PC-3 (cell line): ENCODE measurements around the gene IL1RAPL1. TPM values are rescaled to one million over a fixed set of nuclear protein-coding genes. Genes with fewer than 3 reads are reported as not detected.
A peak's percentile ranks its signal among the peaks of the same experiment; 100 is the strongest.

Experiments used
- ATAC-seq: fragments of 200-7000 bp; cut with Tn5 transposase; 2 replicates; pipeline ENCODE4 v1.9.1; 2020; ENCODE audit warnings: mild to moderate bottlenecking, moderate library complexity
- BruUV-seq: library from RNA; stranded (reverse); fragments of 400-500 nt; replicated peaks from 2 replicates; lab custom pipeline; 2021; lab: Mats Ljungman, UMichigan
- CTCF ChIA-PET: fragments of 300-600 bp; sonication (Branson Sonifier 250); formaldehyde crosslinking; loops from one replicate; lab custom pipeline; 2022; ENCODE audit warnings: antibody characterized with exemption; lab: Charles Lee
- POLR2A ChIA-PET: fragments of 300-600 bp; sonication (Branson Sonifier 250); formaldehyde crosslinking; loops from one replicate; lab custom pipeline; 2022; ENCODE audit warnings: antibody characterized with exemption; ENCODE audit not compliant: unreplicated experiment; lab: Charles Lee
- DNase-seq: peaks from one replicate; pipeline ENCODE4 v3.0.0-alpha.2; 2015
- H2AFZ ChIP-seq: fragments of 300-600 bp; sonication (generic); 2 replicates; pipeline ENCODE4 v1.6.0; 2016; ENCODE audit warnings: antibody characterized with exemption, low read length
- H3F3A ChIP-seq: fragments of 300-600 bp; sonication (generic); one replicate; pipeline ENCODE4 v1.6.0; 2017; ENCODE audit warnings: antibody characterized with exemption, low read length, control low read depth, mild to moderate bottlenecking; ENCODE audit not compliant: unreplicated experiment
- H3K27ac ChIP-seq: fragments of 300-600 bp; sonication (generic); 2 replicates; pipeline ENCODE4 v1.5.1; 2016; ENCODE audit warnings: mild to moderate bottlenecking, low read length
- H3K27me3 ChIP-seq: fragments of 300-600 bp; sonication (generic); 2 replicates; pipeline ENCODE4 v1.6.1; 2016; ENCODE audit warnings: low read length, mixed read lengths
- H3K36me3 ChIP-seq: fragments of 300-600 bp; sonication (generic); 2 replicates; pipeline ENCODE4 v1.6.1; 2016; ENCODE audit warnings: low read depth, mixed run types, low read length, mixed read lengths
- H3K4me1 ChIP-seq: fragments of 300-600 bp; sonication (generic); 2 replicates; pipeline ENCODE4 v1.5.1; 2016; ENCODE audit warnings: low read length; ENCODE audit not compliant: insufficient read depth
- H3K4me2 ChIP-seq: fragments of 300-600 bp; sonication (generic); 2 replicates; pipeline ENCODE4 v1.6.0; 2016; ENCODE audit warnings: low read length
- H3K4me3 ChIP-seq: fragments of 300-600 bp; sonication (generic); 2 replicates; pipeline ENCODE4 v1.5.1; 2016; ENCODE audit warnings: mild to moderate bottlenecking, low read length, mixed read lengths
- H3K79me2 ChIP-seq: fragments of 300-600 bp; sonication (generic); 2 replicates; pipeline ENCODE4 v1.6.1; 2017; ENCODE audit warnings: low read length, mixed read lengths
- H3K9ac ChIP-seq: fragments of 300-600 bp; sonication (generic); 2 replicates; pipeline ENCODE4 v1.6.0; 2016; ENCODE audit warnings: mild to moderate bottlenecking, low read length
- H3K9me2 ChIP-seq: fragments of 300-600 bp; sonication (generic); replicated peaks from 2 replicates; pipeline ENCODE4 v1.6.1; 2016; ENCODE audit warnings: mixed run types, low read length, mixed read lengths
- H3K9me3 ChIP-seq: fragments of 300-600 bp; sonication (generic); 2 replicates; pipeline ENCODE4 v1.6.1; 2016; ENCODE audit warnings: low read length, mixed read lengths
- H4K20me1 ChIP-seq: fragments of 300-600 bp; sonication (generic); 2 replicates; pipeline ENCODE4 v1.6.1; 2016; ENCODE audit warnings: low read length, mixed read lengths
- CTCF ChIP-seq: fragments of 300-600 bp; sonication (generic); conservative IDR thresholded peaks from 2 replicates; pipeline ENCODE4 v1.5.1; 2017; ENCODE audit warnings: antibody characterized with exemption, low read depth, mild to moderate bottlenecking, low read length
- EZH2 ChIP-seq: fragments of 300-600 bp; sonication (generic); IDR thresholded peaks from one replicate; pipeline ENCODE4 v1.6.1; 2017; ENCODE audit warnings: antibody characterized with exemption, mild to moderate bottlenecking, low read length; ENCODE audit not compliant: unreplicated experiment
- EZH2phosphoT487 ChIP-seq: fragments of 300-600 bp; sonication (generic); IDR thresholded peaks from 2 replicates; pipeline ENCODE4 v1.6.1; 2018; ENCODE audit warnings: mild to moderate bottlenecking, antibody characterized with exemption, low read length, borderline replicate concordance
- intact Hi-C: fragments of 100-400 bp; cut with micrococcal nuclease; formaldehyde crosslinking; loops from 2 replicates; pipeline ENCODE4 v1.9.0; 2023
- total RNA-seq: library from RNA; depleted of rRNA; stranded (reverse); fragments of >200 nt; gene quantifications from 2 replicates; pipeline ENCODE4 v1.2.3, GENCODE V29; 2014

IL1RAPL1 gene
- total RNA-seq, 1 experiment from 2014 or later = 0.44 TPM

DNA sequence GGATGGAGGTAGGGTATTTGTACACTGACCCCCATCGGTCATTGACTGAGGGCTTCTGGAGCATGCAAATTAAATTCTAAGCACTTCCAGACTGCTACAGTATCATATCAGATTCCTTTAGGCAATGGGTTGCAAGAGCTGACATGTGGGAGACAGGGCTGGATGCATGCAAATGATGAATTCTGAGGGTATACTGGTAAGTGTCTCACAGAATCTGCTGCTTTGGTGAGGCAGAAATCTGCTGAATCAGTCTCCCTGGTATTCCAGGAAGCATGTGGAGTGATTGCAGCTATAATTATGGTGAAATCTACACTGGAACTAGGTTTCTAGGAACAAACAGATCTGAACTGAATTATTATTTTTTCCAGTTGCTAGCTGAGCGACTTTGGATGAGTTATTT is 943.3 kb downstream of the IL1RAPL1 start:
- no peak for DNase-seq
- no peak overlapping the region for H2AFZ ChIP-seq
- no TSS peak for BruUV-seq

DNA sequence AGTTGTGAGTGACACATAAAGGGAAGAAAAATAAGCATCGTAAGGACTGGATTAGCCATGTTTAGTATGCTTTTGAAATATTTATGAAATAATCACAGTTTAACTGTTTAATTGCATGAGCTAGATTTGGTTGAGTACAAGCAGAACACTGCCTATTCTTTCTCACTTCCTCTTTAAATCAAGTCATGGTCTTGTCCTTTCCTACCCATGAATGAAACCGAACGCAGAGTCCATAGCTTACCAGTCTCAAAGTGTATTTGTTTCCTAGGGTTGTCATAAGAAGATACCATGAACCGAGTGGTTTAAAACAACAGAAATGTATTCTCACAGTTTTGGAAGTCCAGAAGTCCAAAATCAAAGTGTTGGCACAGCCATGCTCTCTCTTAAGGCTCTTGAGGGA is 944.1 kb downstream of the IL1RAPL1 start:
- no peak for DNase-seq
- Histone ChIP-seq H3K79me2 (no peaks in the 10 kb centered on the region), H4K20me1 (no peaks in the 10 kb centered on the region), H3K27me3 (no peaks in the 10 kb centered on the region), H3K9ac (no peak overlapping the region), H3K36me3 (no peaks in the 10 kb centered on the region), H3K9me3 (no peaks in the 10 kb centered on the region), H3K4me2 (no peak overlapping the region), H3K4me1 (peaks cover 11% of the 10 kb centered on the region), H3K9me2 (no peaks in the 10 kb centered on the region), H3F3A (no peaks in the 10 kb centered on the region), H3K4me3 (no peak overlapping the region), H2AFZ (no peak overlapping the region), H3K27ac (no peak overlapping the region)
- ATAC-seq = no peak
- ChIA-PET POLR2A (no interaction called here), CTCF (no interaction called here)
- TF ChIP-seq EZH2phosphoT487 (no peak), CTCF (no peak), EZH2 (no peak)
- no TSS peak for BruUV-seq
- intact Hi-C loops = no loop called here

More for the DNA sequence above, 943.3 kb downstream of the IL1RAPL1 start:
- CTCF ChIA-PET = no interaction called here
- H3K36me3 ChIP-seq = no peaks in the 10 kb centered on the region
- H3K27me3 ChIP-seq = no peaks in the 10 kb centered on the region
- H3K4me3 ChIP-seq = no peak overlapping the region
- ATAC-seq = no peak
- H3F3A ChIP-seq = no peaks in the 10 kb centered on the region
- no peak overlapping the region for H3K27ac ChIP-seq
- intact Hi-C loops = no loop called here
- no peaks in the 10 kb centered on the region for H4K20me1 ChIP-seq
- H3K4me1 ChIP-seq = peaks cover 5% of the 10 kb centered on the region
- no peaks in the 10 kb centered on the region for H3K79me2 ChIP-seq
- H3K9me3 ChIP-seq = no peaks in the 10 kb centered on the region
- POLR2A ChIA-PET = no interaction called here
- no peak overlapping the region for H3K9ac ChIP-seq
- TF ChIP-seq CTCF (no peak), EZH2phosphoT487 (no peak), EZH2 (no peak)
- no peak overlapping the region for H3K4me2 ChIP-seq
- H3K9me2 ChIP-seq = no peaks in the 10 kb centered on the region

GRCh38 chrX:29535212-29536162 is 948.2 kb downstream of the IL1RAPL1 start:
- intact Hi-C loops = no loop called here
- H3K9me2 ChIP-seq = no peaks in the 10 kb centered on the region
- H3K4me3 ChIP-seq = no peak overlapping the region
- no peak overlapping the region for H3K9ac ChIP-seq
- no peak for TF ChIP-seq CTCF
- TF ChIP-seq EZH2phosphoT487 = no peak
- TF ChIP-seq EZH2 = no peak
- H2AFZ ChIP-seq = no peak overlapping the region
- peak overlapping the region; percentile 60 for H3K4me2 ChIP-seq
- DNase-seq = peak; percentile 58
- H3F3A ChIP-seq = no peaks in the 10 kb centered on the region
- no peaks in the 10 kb centered on the region for H4K20me1 ChIP-seq
- no peaks in the 10 kb centered on the region for H3K79me2 ChIP-seq
- H3K9me3 ChIP-seq = no peaks in the 10 kb centered on the region
- no TSS peak for BruUV-seq
- no peaks in the 10 kb centered on the region for H3K36me3 ChIP-seq
- peak overlapping the region; percentile 67 for H3K27ac ChIP-seq
- no peaks in the 10 kb centered on the region for H3K27me3 ChIP-seq
- CTCF ChIA-PET = no interaction called here
- peak; percentile 73 for ATAC-seq
- H3K4me1 ChIP-seq = peaks cover 11% of the 10 kb centered on the region
- POLR2A ChIA-PET = no interaction called here
